Endothelial cell of umbilical vein (primary cell): ENCODE results near the gene AGPAT2.

ENCODE experiments used
- EZH2 ChIP-seq: IDR thresholded peaks from 2 replicates; pipeline ENCODE4 v1.6.1; 2012; ENCODE audit warnings: borderline replicate concordance, low read depth, mild to moderate bottlenecking, moderate library complexity, low read length, inconsistent platforms; ENCODE audit not compliant: severe bottlenecking
- POLR2AphosphoS5 ChIP-seq: IDR thresholded peaks from 2 replicates; pipeline ENCODE4 v1.6.1; 2012; ENCODE audit warnings: low read depth, mild to moderate bottlenecking, control low read depth, low read length, moderate library complexity; ENCODE audit not compliant: insufficient read depth
- TF ChIP-seq, protein P1 (sequence below), 2 donors: IDR thresholded peaks; 1 replicate in 1 of 2; 2 replicates in 1 of 2; pipeline ENCODE4 v1.5.1; 2011; ENCODE audit warnings: low read length in 2 of 2, mild to moderate bottlenecking in 2 of 2, moderate library complexity in 2 of 2, control low read depth in 1 of 2, inconsistent platforms in 1 of 2, low read depth in 1 of 2; ENCODE audit not compliant: insufficient read depth in 1 of 2; ENCODE audit errors: extremely low read depth in 1 of 2

DNA sequence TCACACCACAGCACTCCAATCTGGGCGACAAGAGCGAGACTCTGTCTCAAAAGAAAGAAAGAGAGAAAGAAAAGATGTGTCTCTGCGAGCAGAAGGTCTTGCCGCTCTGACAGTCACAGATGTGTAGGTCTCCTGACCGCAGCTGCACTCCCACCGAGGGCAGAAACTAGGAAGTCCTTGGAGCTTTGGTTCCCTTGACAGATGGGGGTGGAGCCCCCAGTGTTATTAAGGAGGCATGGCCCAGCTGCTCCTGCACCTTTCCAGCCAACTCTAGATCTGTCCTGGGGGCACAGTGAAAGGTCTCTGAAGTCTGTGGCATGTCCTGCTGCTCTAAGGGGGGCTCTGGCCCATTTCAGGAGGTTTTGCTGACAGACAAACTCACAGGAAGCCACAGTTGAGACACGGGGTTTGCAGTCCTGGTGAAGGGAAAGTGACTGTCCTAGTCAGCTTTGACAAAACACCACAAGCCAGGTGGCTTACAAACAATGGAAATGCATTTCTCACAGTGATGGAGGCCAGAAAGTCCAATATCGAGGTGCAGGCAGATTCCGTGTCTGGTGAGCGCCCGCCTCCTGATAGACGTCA lies 16.1 kb upstream of the AGPAT2 start:
- TF ChIP-seq, protein P1, sequence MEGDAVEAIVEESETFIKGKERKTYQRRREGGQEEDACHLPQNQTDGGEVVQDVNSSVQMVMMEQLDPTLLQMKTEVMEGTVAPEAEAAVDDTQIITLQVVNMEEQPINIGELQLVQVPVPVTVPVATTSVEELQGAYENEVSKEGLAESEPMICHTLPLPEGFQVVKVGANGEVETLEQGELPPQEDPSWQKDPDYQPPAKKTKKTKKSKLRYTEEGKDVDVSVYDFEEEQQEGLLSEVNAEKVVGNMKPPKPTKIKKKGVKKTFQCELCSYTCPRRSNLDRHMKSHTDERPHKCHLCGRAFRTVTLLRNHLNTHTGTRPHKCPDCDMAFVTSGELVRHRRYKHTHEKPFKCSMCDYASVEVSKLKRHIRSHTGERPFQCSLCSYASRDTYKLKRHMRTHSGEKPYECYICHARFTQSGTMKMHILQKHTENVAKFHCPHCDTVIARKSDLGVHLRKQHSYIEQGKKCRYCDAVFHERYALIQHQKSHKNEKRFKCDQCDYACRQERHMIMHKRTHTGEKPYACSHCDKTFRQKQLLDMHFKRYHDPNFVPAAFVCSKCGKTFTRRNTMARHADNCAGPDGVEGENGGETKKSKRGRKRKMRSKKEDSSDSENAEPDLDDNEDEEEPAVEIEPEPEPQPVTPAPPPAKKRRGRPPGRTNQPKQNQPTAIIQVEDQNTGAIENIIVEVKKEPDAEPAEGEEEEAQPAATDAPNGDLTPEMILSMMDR (IDR thresholded peaks at IDR 0.05; ENCODE audit: extremely low read depth in 1 of 2, insufficient read depth in 1 of 2, low read depth in 1 of 2, low read length in 2 of 2): no peak
- no peak for TF ChIP-seq POLR2AphosphoS5
- no peak for TF ChIP-seq EZH2
